GM19463 (cell line): ENCODE measurements around the gene ATP11A.
"Not testable (repeated sequence)": the region's sequence is repeated elsewhere in the genome, so short reads cannot be mapped to it uniquely, and the experiment has no call there.

Source experiments
- ATAC-seq: cut with Tn5 transposase; IDR thresholded peaks from one replicate; pipeline ENCODE4 v1.9.1; 2021; ENCODE audit warnings: mild to moderate bottlenecking, moderate library complexity; ENCODE audit not compliant: unreplicated experiment

The ATP11A gene

GRCh38 chr13:112772929-112773328 lies 83.1 kb downstream of the ATP11A start:
- ATAC-seq = no peak

- ATAC-seq = no peak
Observed at GRCh38 chr13:112773601-112774447, 84.0 kb downstream of the ATP11A start.

- no peak for ATAC-seq
Observed at GRCh38 chr13:112774448-112774792, 84.6 kb downstream of the ATP11A start.

- no peak for ATAC-seq
Observed at GRCh38 chr13:112774829-112775565, 85.2 kb downstream of the ATP11A start.

- ATAC-seq = no peak
Observed at GRCh38 chr13:112775791-112776279, 86.0 kb downstream of the ATP11A start.

- ATAC-seq = no peak
Observed at GRCh38 chr13:112776354-112776753, 86.5 kb downstream of the ATP11A start.

- ATAC-seq = no peak
Observed at GRCh38 chr13:112776971-112777370, 87.1 kb downstream of the ATP11A start.

- ATAC-seq = no peak
Observed at GRCh38 chr13:112777637-112778406, 88.0 kb downstream of the ATP11A start.

GRCh38 chr13:112779856-112780604 lies 90.2 kb downstream of the ATP11A start:
- no peak for ATAC-seq

- no peak for ATAC-seq
Observed at GRCh38 chr13:112781287-112781686, 91.4 kb downstream of the ATP11A start.

- no peak for ATAC-seq
Observed at GRCh38 chr13:112781881-112782361, 92.1 kb downstream of the ATP11A start.

- ATAC-seq = no peak
Observed at GRCh38 chr13:112782429-112783010, 92.7 kb downstream of the ATP11A start.

- ATAC-seq = no peak
Observed at GRCh38 chr13:112783135-112783977, 93.5 kb downstream of the ATP11A start.

GRCh38 chr13:112783978-112784371 lies 94.1 kb downstream of the ATP11A start:
- no peak for ATAC-seq

- ATAC-seq = no peak
Observed at GRCh38 chr13:112784811-112785482, 95.1 kb downstream of the ATP11A start.

GRCh38 chr13:112785483-112785856 lies 95.6 kb downstream of the ATP11A start:
- no peak for ATAC-seq

- ATAC-seq = not testable (repeated sequence)
Observed at GRCh38 chr13:112786810-112787209, 97.0 kb downstream of the ATP11A start.

GRCh38 chr13:112790735-112791641 lies 101.2 kb downstream of the ATP11A start:
- no peak for ATAC-seq
